Hematopoietic multipotent progenitor cell treated with erythropoietin and hydrocortisone succinate and interleukin-3 and kit ligand, for 15 days (in vitro differentiated cells): ENCODE measurements around the gene MYO1B.

Experiments used
- DNase-seq: peaks from one replicate; pipeline ENCODE4 v3.0.0-alpha.2; 2015; ENCODE audit warnings: low spot score

Gene MYO1B

GRCh38 chr2:191462370-191462769, 217.2 kb downstream of the MYO1B start:
- DNase-seq: no peak

- DNase-seq: no peak
These were observed 218.6 kb downstream of the MYO1B start for GRCh38 chr2:191463790-191464189.

- no peak for DNase-seq
These were observed 220.7 kb downstream of the MYO1B start for GRCh38 chr2:191465766-191466420.

- no peak for DNase-seq
These were observed 221.9 kb downstream of the MYO1B start for GRCh38 chr2:191467113-191467512.

- DNase-seq: no peak
These were observed 225.1 kb downstream of the MYO1B start for GRCh38 chr2:191470306-191470705.

- no peak for DNase-seq
These were observed 229.3 kb downstream of the MYO1B start for GRCh38 chr2:191474464-191474863.
